ENCODE results near the gene RBM33.

DNA sequence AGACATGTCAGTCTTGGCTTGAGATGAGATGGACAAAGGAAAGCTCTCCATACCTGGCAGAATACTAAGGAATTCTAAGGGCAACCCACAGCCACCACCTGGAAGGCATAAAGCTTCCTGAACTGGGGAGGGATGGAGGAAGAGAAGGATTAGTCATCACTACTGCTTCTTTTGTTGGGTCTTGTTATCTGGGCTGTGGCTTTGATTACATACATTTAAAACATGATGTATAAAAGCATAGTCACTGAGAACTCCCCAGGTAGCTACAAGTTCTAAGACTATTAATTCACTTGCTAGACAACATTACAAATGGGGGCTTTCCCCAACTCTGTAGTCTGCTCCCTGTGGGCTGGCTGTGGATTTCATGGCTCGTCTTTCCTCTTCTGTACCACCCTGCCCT lies 58.2 kb downstream of the RBM33 start:
- TF ChIP-seq, protein P1, sequence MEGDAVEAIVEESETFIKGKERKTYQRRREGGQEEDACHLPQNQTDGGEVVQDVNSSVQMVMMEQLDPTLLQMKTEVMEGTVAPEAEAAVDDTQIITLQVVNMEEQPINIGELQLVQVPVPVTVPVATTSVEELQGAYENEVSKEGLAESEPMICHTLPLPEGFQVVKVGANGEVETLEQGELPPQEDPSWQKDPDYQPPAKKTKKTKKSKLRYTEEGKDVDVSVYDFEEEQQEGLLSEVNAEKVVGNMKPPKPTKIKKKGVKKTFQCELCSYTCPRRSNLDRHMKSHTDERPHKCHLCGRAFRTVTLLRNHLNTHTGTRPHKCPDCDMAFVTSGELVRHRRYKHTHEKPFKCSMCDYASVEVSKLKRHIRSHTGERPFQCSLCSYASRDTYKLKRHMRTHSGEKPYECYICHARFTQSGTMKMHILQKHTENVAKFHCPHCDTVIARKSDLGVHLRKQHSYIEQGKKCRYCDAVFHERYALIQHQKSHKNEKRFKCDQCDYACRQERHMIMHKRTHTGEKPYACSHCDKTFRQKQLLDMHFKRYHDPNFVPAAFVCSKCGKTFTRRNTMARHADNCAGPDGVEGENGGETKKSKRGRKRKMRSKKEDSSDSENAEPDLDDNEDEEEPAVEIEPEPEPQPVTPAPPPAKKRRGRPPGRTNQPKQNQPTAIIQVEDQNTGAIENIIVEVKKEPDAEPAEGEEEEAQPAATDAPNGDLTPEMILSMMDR (IDR thresholded peaks at IDR 0.05), result no peak
- no peak for TF ChIP-seq POLR2A (IDR thresholded peaks at IDR 0.05)
